ENCODE data around the gene CABLES1. TPM values are rescaled to one million over a fixed set of nuclear protein-coding genes. Genes with fewer than 3 reads are reported as not detected.

The CABLES1 gene
- polyA plus RNA-seq, 1 donor (not counting 4 experiments of a cell fraction or from before 2014, with no cell fraction given), result 1.00 TPM

- H3K4me1 ChIP-seq (ENCODE audit: control insufficient read depth, extremely low read depth, insufficient read depth, low read length), result peaks cover 6% of the 10 kb centered on the region
- H3K27ac ChIP-seq (ENCODE audit: control insufficient read depth, insufficient read depth, low read length), result no peak overlapping the region
- DNase-seq (ENCODE audit: low read depth, low spot score) (no peak), FAIRE-seq (no peak)
- TF ChIP-seq, protein P1, sequence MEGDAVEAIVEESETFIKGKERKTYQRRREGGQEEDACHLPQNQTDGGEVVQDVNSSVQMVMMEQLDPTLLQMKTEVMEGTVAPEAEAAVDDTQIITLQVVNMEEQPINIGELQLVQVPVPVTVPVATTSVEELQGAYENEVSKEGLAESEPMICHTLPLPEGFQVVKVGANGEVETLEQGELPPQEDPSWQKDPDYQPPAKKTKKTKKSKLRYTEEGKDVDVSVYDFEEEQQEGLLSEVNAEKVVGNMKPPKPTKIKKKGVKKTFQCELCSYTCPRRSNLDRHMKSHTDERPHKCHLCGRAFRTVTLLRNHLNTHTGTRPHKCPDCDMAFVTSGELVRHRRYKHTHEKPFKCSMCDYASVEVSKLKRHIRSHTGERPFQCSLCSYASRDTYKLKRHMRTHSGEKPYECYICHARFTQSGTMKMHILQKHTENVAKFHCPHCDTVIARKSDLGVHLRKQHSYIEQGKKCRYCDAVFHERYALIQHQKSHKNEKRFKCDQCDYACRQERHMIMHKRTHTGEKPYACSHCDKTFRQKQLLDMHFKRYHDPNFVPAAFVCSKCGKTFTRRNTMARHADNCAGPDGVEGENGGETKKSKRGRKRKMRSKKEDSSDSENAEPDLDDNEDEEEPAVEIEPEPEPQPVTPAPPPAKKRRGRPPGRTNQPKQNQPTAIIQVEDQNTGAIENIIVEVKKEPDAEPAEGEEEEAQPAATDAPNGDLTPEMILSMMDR (optimal IDR thresholded peaks at IDR 0.05 in 1 of 3, IDR thresholded peaks at IDR 0.05 in 1 of 3, conservative IDR thresholded peaks at IDR 0.05 in 1 of 3; ENCODE audit: extremely low read depth in 1 of 3, insufficient read depth in 2 of 3, low read length in 3 of 3), result no peak
- no peaks in the 10 kb centered on the region for H3K9me3 ChIP-seq (ENCODE audit: control insufficient read depth, low read depth, low read length)
- no peaks in the 10 kb centered on the region for H3K9me1 ChIP-seq (ENCODE audit: control insufficient read depth, extremely low read depth, insufficient read depth, low read length)
- H3K4me3 ChIP-seq (ENCODE audit: control insufficient read depth in 2 of 3, extremely low read depth in 1 of 3, insufficient read depth in 2 of 3, low read depth in 1 of 3, low read length in 3 of 3), result no peak overlapping the region
- no peak overlapping the region for H3K9ac ChIP-seq (ENCODE audit: control insufficient read depth, extremely low read depth, insufficient read depth, low read length)
- no peaks in the 10 kb centered on the region for H3K27me3 ChIP-seq (ENCODE audit: control insufficient read depth, extremely low read depth, insufficient read depth, low read length)
- H3K4me2 ChIP-seq (ENCODE audit: control insufficient read depth, extremely low read depth, insufficient read depth, low read depth, low read length), result no peak overlapping the region
- dilution Hi-C loops (cut with MboI; ENCODE audit: extremely low pct_ligation_motif_present, low sequenced_read_pairs), result no loop called here
- no peaks in the 10 kb centered on the region for H4K20me1 ChIP-seq (ENCODE audit: control insufficient read depth, extremely low read depth, insufficient read depth, low read length)
- H3K79me2 ChIP-seq (ENCODE audit: control insufficient read depth, insufficient read depth, low read length), result no peaks in the 10 kb centered on the region
- H2AFZ ChIP-seq (ENCODE audit: control insufficient read depth, low read length), result no peak overlapping the region
- no peaks in the 10 kb centered on the region for H3K36me3 ChIP-seq (ENCODE audit: control insufficient read depth in 2 of 2, extremely low read depth in 1 of 2, insufficient read depth in 2 of 2, low read length in 2 of 2)
Observed at GRCh38 chr18:23250893-23251656, 115.8 kb downstream of the CABLES1 start.

DNA sequence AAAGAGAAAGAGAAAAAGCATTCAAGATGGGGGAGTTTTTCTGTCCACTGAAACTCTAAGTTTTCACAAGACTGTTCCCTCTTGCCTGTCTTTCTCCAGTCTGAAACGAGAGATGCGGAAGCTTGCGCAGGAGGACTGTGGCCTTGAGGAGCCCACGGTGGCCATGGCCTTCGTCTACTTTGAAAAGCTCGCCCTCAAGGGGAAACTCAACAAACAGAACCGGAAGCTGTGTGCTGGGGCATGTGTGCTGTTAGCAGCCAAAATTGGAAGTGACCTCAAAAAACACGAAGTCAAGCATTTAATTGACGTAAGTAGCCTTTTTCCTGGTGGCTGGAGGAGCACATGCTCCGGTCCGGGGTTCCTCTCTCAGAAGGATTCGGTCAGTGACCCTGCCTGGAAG, 118.3 kb downstream of the CABLES1 start:
- Histone ChIP-seq H3K9me3 (ENCODE audit: control insufficient read depth, low read depth, low read length) (no peaks in the 10 kb centered on the region), H3K4me3 (ENCODE audit: control insufficient read depth in 2 of 3, extremely low read depth in 1 of 3, insufficient read depth in 2 of 3, low read depth in 1 of 3, low read length in 3 of 3) (no peak overlapping the region), H3K36me3 (ENCODE audit: control insufficient read depth in 2 of 2, extremely low read depth in 1 of 2, insufficient read depth in 2 of 2, low read length in 2 of 2) (no peaks in the 10 kb centered on the region), H2AFZ (ENCODE audit: control insufficient read depth, low read length) (no peak overlapping the region), H3K27me3 (ENCODE audit: control insufficient read depth, extremely low read depth, insufficient read depth, low read length) (no peaks in the 10 kb centered on the region), H3K9ac (ENCODE audit: control insufficient read depth, extremely low read depth, insufficient read depth, low read length) (no peak overlapping the region), H3K79me2 (ENCODE audit: control insufficient read depth, insufficient read depth, low read length) (no peaks in the 10 kb centered on the region), H3K9me1 (ENCODE audit: control insufficient read depth, extremely low read depth, insufficient read depth, low read length) (no peaks in the 10 kb centered on the region), H4K20me1 (ENCODE audit: control insufficient read depth, extremely low read depth, insufficient read depth, low read length) (no peaks in the 10 kb centered on the region), H3K4me2 (ENCODE audit: control insufficient read depth, extremely low read depth, insufficient read depth, low read depth, low read length) (no peak overlapping the region), H3K27ac (ENCODE audit: control insufficient read depth, insufficient read depth, low read length) (no peak overlapping the region), H3K4me1 (ENCODE audit: control insufficient read depth, extremely low read depth, insufficient read depth, low read length) (peaks cover 11% of the 10 kb centered on the region)
- TF ChIP-seq, protein P1 (optimal IDR thresholded peaks at IDR 0.05 in 1 of 3, IDR thresholded peaks at IDR 0.05 in 1 of 3, conservative IDR thresholded peaks at IDR 0.05 in 1 of 3; ENCODE audit: extremely low read depth in 1 of 3, insufficient read depth in 2 of 3, low read length in 3 of 3), result no peak
- no peak for TF ChIP-seq EZH2 (IDR thresholded peaks at IDR 0.05; ENCODE audit: low read length)
- dilution Hi-C loops (cut with MboI; ENCODE audit: extremely low pct_ligation_motif_present, low sequenced_read_pairs), result no loop called here
- DNase-seq (ENCODE audit: low read depth, low spot score) (no peak), FAIRE-seq (no peak)

Data from keratinocyte (primary cell).